Liver (tissue), 3 donors: ENCODE results near the gene FLT3LG.

Source experiments
- ATF3 ChIP-seq: IDR thresholded peaks from 2 replicates; pipeline ENCODE4 v1.6.1; 2016; ENCODE audit warnings: antibody characterized with exemption
- CTCF ChIP-seq: fragments of 150-350 bp; IDR thresholded peaks from 2 replicates; pipeline ENCODE4 v1.5.1; 2017; ENCODE audit warnings: improper control_type of control experiment, low read depth, low read length; ENCODE audit not compliant: missing input control
- JUND ChIP-seq, 2 donors: IDR thresholded peaks; 2 replicates each; pipeline ENCODE4 v1.6.1; 2016; ENCODE audit warnings: antibody characterized with exemption in 2 of 2
- MAX ChIP-seq: IDR thresholded peaks from 2 replicates; pipeline ENCODE4 v1.6.1; 2016; ENCODE audit warnings: antibody characterized with exemption
- TAF1 ChIP-seq: conservative IDR thresholded peaks from 2 replicates; pipeline ENCODE4 v1.6.1; 2016; ENCODE audit warnings: antibody characterized with exemption, mild to moderate bottlenecking
- YY1 ChIP-seq: IDR thresholded peaks from 2 replicates; pipeline ENCODE4 v1.6.1; 2016; ENCODE audit warnings: antibody characterized with exemption, mild to moderate bottlenecking
- ZBTB33 ChIP-seq: IDR thresholded peaks from 2 replicates; pipeline ENCODE4 v1.6.1; 2016; ENCODE audit warnings: antibody characterized with exemption
- donor health status: healthy.
- donor health status: healthy.

- no peak for TF ChIP-seq ZBTB33
- no peak for TF ChIP-seq JUND (IDR thresholded peaks at IDR 0.05)
- TF ChIP-seq CTCF = no peak
- no peak for TF ChIP-seq YY1
- TF ChIP-seq ATF3 = no peak
- no peak for TF ChIP-seq TAF1
- no peak for TF ChIP-seq MAX
Observed at GRCh38 chr19:49428547-49429451, 45.2 kb upstream of the FLT3LG start.
